HUES48 (cell line): ENCODE results near the gene SPNS2.

Source experiments
- H3K27ac ChIP-seq: one replicate; pipeline ENCODE4 v1.7.0; 2013; ENCODE audit warnings: low read depth, low read length, inconsistent platforms
- H3K27me3 ChIP-seq: 2 replicates; pipeline ENCODE4 v1.6.1; 2013; ENCODE audit warnings: mild to moderate bottlenecking, low read length; ENCODE audit not compliant: control insufficient read depth, insufficient read depth
- H3K36me3 ChIP-seq: 2 replicates; pipeline ENCODE4 v1.6.1; 2013; ENCODE audit warnings: low read length; ENCODE audit not compliant: control insufficient read depth, insufficient read depth
- H3K4me1 ChIP-seq: 2 replicates; pipeline ENCODE4 v1.6.1; 2013; ENCODE audit warnings: mild to moderate bottlenecking, low read length; ENCODE audit not compliant: control insufficient read depth, insufficient read depth
- H3K4me3 ChIP-seq: 2 replicates; pipeline ENCODE4 v1.5.1; 2013; ENCODE audit warnings: mild to moderate bottlenecking, low read depth, low read length
- H3K9ac ChIP-seq: 2 replicates; pipeline ENCODE4 v1.6.1; 2013; ENCODE audit warnings: mild to moderate bottlenecking, low read depth, low read length, moderate library complexity
- H3K9me3 ChIP-seq: 2 replicates; pipeline ENCODE4 v1.6.1; 2013; ENCODE audit warnings: low read length; ENCODE audit not compliant: control insufficient read depth, insufficient read depth

The SPNS2 gene

DNA sequence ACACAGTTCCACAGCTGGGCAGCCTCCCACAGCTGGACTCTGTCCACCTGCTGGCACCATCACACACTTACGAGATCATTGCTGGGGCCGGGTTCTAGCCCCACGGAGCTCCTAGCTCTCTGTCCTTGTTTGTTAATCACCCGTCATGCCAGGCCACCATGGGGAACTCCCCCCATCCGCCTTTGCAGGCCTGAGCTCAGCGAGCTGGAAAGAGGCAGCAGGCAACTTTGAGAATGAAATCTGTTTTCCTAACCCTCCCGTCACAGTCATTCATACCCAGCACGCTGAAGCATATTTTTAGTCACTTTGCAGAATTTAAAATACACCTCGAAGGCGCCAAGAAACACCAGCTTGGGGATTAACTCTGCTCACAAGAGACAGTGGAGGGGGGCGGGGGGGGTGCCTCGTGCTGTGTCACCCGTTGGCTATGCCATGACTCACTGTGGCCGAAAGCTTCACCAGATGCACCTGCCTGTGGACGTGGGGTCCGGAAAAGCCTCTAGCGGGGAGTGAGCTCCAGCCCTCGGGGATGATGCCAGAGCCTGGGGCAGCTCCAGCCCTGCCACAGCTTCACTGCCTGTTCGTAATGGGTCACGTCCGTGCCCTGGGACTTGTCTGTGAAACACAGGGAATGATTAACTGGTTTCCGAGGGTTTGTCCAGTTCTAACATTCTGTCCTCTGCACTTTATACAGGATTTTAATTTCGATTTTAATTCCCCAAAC, 1.4 kb upstream of the SPNS2 start:
- H3K9ac ChIP-seq, result no peak overlapping the region
- peaks cover 8% of the 10 kb centered on the region for H3K4me1 ChIP-seq
- H3K4me3 ChIP-seq, result no peak overlapping the region
- H3K9me3 ChIP-seq, result no peaks in the 10 kb centered on the region
- H3K27me3 ChIP-seq, result peaks cover 50% of the 10 kb centered on the region
- no peaks in the 10 kb centered on the region for H3K36me3 ChIP-seq
- no peak overlapping the region for H3K27ac ChIP-seq

- peaks cover 50% of the 10 kb centered on the region for H3K27me3 ChIP-seq
- H3K4me1 ChIP-seq, result no peaks in the 10 kb centered on the region; the same call in 1 of the 2 replicates
- H3K27ac ChIP-seq, result no peak overlapping the region
- H3K9me3 ChIP-seq, result no peaks in the 10 kb centered on the region
- H3K36me3 ChIP-seq, result no peaks in the 10 kb centered on the region
- H3K9ac ChIP-seq, result no peak overlapping the region
- H3K4me3 ChIP-seq, result peak overlapping the region; percentile 65
Measured at GRCh38 chr17:4499431-4500190, 930 bp downstream of the SPNS2 start.

- Histone ChIP-seq H3K4me1 (no peaks in the 10 kb centered on the region; the same call in 1 of the 2 replicates), H3K27me3 (peaks cover 50% of the 10 kb centered on the region), H3K9me3 (no peaks in the 10 kb centered on the region), H3K27ac (no peak overlapping the region), H3K9ac (no peak overlapping the region), H3K36me3 (no peaks in the 10 kb centered on the region), H3K4me3 (peak overlapping the region; percentile 65; the same call in 1 of the 2 replicates)
Measured at GRCh38 chr17:4500191-4500571, 1.5 kb downstream of the SPNS2 start.

- no peak overlapping the region for H3K4me3 ChIP-seq
- no peaks in the 10 kb centered on the region; the same call in 1 of the 2 replicates for H3K4me1 ChIP-seq
- peaks cover 49% of the 10 kb centered on the region for H3K27me3 ChIP-seq
- H3K27ac ChIP-seq, result no peak overlapping the region
- H3K9ac ChIP-seq, result no peak overlapping the region
- H3K9me3 ChIP-seq, result no peaks in the 10 kb centered on the region
- no peaks in the 10 kb centered on the region for H3K36me3 ChIP-seq
Measured at GRCh38 chr17:4501295-4501949, 2.7 kb downstream of the SPNS2 start.

GRCh38 chr17:4502466-4503154, 3.9 kb downstream of the SPNS2 start:
- Histone ChIP-seq H3K9ac (no peak overlapping the region), H3K4me3 (no peak overlapping the region), H3K27me3 (peaks cover 37% of the 10 kb centered on the region), H3K9me3 (no peaks in the 10 kb centered on the region), H3K27ac (no peak overlapping the region), H3K4me1 (no peaks in the 10 kb centered on the region; the same call in 1 of the 2 replicates), H3K36me3 (no peaks in the 10 kb centered on the region)

- H3K9me3 ChIP-seq, result no peaks in the 10 kb centered on the region
- H3K27ac ChIP-seq, result no peak overlapping the region
- peaks cover 29% of the 10 kb centered on the region for H3K27me3 ChIP-seq
- no peak overlapping the region for H3K9ac ChIP-seq
- H3K4me1 ChIP-seq, result no peaks in the 10 kb centered on the region
- H3K36me3 ChIP-seq, result no peaks in the 10 kb centered on the region
- no peak overlapping the region for H3K4me3 ChIP-seq
Measured at GRCh38 chr17:4503283-4504025, 4.8 kb downstream of the SPNS2 start.

- Histone ChIP-seq H3K27ac (no peak overlapping the region), H3K9me3 (no peaks in the 10 kb centered on the region), H3K9ac (no peak overlapping the region), H3K36me3 (no peaks in the 10 kb centered on the region), H3K4me3 (no peak overlapping the region), H3K27me3 (peaks cover 28% of the 10 kb centered on the region), H3K4me1 (no peaks in the 10 kb centered on the region)
Measured at GRCh38 chr17:4504188-4504587, 5.5 kb downstream of the SPNS2 start.

GRCh38 chr17:4505187-4505586, 6.5 kb downstream of the SPNS2 start:
- Histone ChIP-seq H3K36me3 (no peaks in the 10 kb centered on the region), H3K9me3 (no peaks in the 10 kb centered on the region), H3K27ac (no peak overlapping the region), H3K27me3 (peaks cover 18% of the 10 kb centered on the region), H3K4me1 (no peaks in the 10 kb centered on the region), H3K4me3 (no peak overlapping the region), H3K9ac (no peak overlapping the region)

DNA sequence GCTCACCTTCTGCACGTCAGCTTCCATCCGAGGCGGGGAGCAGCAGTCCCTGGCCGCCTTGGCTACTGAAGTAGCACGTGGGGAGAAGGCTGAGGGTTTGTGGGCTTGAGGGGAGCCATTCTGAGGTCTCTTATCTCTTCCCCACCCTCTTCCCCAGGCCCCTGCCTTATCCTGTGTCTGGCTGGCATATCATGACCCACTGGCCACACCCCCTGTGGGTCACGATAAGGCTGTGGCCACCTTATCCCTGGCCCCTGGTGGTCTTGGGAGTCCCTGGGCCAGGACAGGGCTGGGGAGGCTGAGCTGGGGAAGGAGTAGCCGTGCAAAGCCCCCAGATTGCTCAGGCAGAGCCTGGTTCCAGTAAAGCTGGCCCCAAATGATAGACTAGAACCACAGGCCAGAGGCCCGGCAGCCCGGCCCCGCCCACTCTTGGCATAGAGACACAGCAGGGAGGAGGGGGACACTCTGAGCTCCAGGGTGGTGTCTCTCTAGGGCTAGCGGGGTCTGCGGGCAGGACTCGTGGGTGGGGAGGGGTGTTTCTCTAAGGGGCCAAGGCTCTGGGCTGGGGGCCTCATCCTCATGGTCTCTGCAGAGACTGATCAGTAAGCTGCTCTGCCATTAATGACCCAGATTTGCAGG, 7.6 kb downstream of the SPNS2 start:
- Histone ChIP-seq H3K9me3 (no peaks in the 10 kb centered on the region), H3K9ac (no peak overlapping the region), H3K4me3 (no peak overlapping the region), H3K27ac (no peak overlapping the region), H3K4me1 (no peaks in the 10 kb centered on the region), H3K27me3 (peaks cover 7% of the 10 kb centered on the region), H3K36me3 (no peaks in the 10 kb centered on the region)

GRCh38 chr17:4506892-4507291, 8.2 kb downstream of the SPNS2 start:
- Histone ChIP-seq H3K4me1 (no peaks in the 10 kb centered on the region), H3K4me3 (no peak overlapping the region), H3K9ac (no peak overlapping the region), H3K9me3 (no peaks in the 10 kb centered on the region), H3K27me3 (peaks cover under 1% of the 10 kb centered on the region; the same call in 1 of the 2 replicates), H3K36me3 (no peaks in the 10 kb centered on the region), H3K27ac (no peak overlapping the region)
